ENCODE results near the gene SORT1. TPM values are rescaled to one million over a fixed set of nuclear protein-coding genes. Genes with fewer than 3 reads are reported as not detected.

The SORT1 gene
- total RNA-seq, 1 donor from 2014 or later, result 40.6 TPM

GRCh38 chr1:109281680-109282496, 115.8 kb downstream of the SORT1 start:
- no peak for DNase-seq (ENCODE audit: low spot score in 2 of 2, unreplicated experiment in 2 of 2)
- TF ChIP-seq CTCF (IDR thresholded peaks at IDR 0.05; ENCODE audit: unreplicated experiment), result no peak
- H3K27me3 Mint-ChIP-seq (ENCODE audit: low read depth), result no peaks in the 10 kb centered on the region
- peak overlapping the region; percentile 93 for H3K27ac Mint-ChIP-seq
- H3K4me1 Mint-ChIP-seq, result peaks cover 32% of the 10 kb centered on the region
- H3K36me3 Mint-ChIP-seq, result peaks cover 6% of the 10 kb centered on the region
- peak overlapping the region; percentile 99 for H3K4me3 Mint-ChIP-seq
- no peaks in the 10 kb centered on the region for H3K9me3 Mint-ChIP-seq

GRCh38 chr1:109280862-109281261, 116.9 kb downstream of the SORT1 start:
- H3K4me3 Mint-ChIP-seq, result peak overlapping the region; percentile 99

DNA sequence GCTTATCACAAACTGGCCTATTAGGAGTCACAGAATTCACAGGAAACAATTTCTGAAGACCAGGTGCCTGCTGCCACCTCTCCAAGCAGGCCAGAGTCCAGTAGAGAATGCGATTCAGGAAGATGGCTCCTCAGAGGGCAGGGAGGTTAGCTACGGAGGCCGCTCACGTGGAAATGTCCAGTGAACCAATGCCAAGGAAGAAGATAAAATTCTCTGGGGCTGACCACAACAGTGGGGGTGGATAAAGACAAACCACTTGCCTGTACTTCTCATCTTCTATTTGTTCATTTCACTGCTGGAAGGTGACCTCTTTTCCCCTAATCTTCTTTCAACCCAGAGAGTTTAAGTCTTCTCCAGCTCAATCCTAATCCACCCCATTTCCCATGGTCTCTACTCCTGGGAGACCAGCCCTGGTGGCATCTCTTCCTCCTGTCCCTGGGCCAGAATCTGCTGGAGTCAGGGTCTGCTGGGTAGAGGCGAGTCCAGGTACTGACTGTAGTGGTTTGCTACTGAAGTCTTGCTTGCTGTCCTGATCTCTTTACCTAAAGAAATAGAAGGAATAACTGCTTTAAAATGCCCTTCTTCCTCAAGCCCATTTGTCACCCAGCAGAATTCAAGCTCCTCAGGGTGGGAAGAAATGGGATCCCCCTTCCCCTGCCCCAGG, 118.0 kb downstream of the SORT1 start:
- no peak overlapping the region for H3K27ac Mint-ChIP-seq
- peaks cover 6% of the 10 kb centered on the region for H3K36me3 Mint-ChIP-seq
- H3K4me1 Mint-ChIP-seq, result peaks cover 45% of the 10 kb centered on the region
- H3K4me3 Mint-ChIP-seq, result no peak overlapping the region
- no peaks in the 10 kb centered on the region for H3K9me3 Mint-ChIP-seq
- TF ChIP-seq CTCF (IDR thresholded peaks at IDR 0.05; ENCODE audit: unreplicated experiment), result no peak
- no peaks in the 10 kb centered on the region for H3K27me3 Mint-ChIP-seq (ENCODE audit: low read depth)
- DNase-seq (ENCODE audit: low spot score in 2 of 2, unreplicated experiment in 2 of 2), result no peak

More at GRCh38 chr1:109280862-109281261, 116.9 kb downstream of the SORT1 start:
- H3K27me3 Mint-ChIP-seq (ENCODE audit: low read depth), result no peaks in the 10 kb centered on the region
- H3K9me3 Mint-ChIP-seq, result no peaks in the 10 kb centered on the region
- H3K36me3 Mint-ChIP-seq, result peaks cover 6% of the 10 kb centered on the region
- no peak for TF ChIP-seq CTCF (IDR thresholded peaks at IDR 0.05; ENCODE audit: unreplicated experiment)
- H3K4me1 Mint-ChIP-seq, result peaks cover 34% of the 10 kb centered on the region
- no peak for DNase-seq (ENCODE audit: low spot score in 2 of 2, unreplicated experiment in 2 of 2)
- no peak overlapping the region for H3K27ac Mint-ChIP-seq

GRCh38 chr1:109277434-109278204, 120.1 kb downstream of the SORT1 start:
- H3K27me3 Mint-ChIP-seq (ENCODE audit: low read depth), result no peaks in the 10 kb centered on the region
- peak in 1 of 2 experiments; percentile 78 for DNase-seq (ENCODE audit: low spot score in 2 of 2, unreplicated experiment in 2 of 2)
- H3K36me3 Mint-ChIP-seq, result peaks cover 6% of the 10 kb centered on the region
- peak; percentile 90 for TF ChIP-seq CTCF (IDR thresholded peaks at IDR 0.05; ENCODE audit: unreplicated experiment)
- H3K9me3 Mint-ChIP-seq, result no peaks in the 10 kb centered on the region
- H3K4me3 Mint-ChIP-seq, result no peak overlapping the region
- H3K27ac Mint-ChIP-seq, result peak overlapping the region; percentile 83
- H3K4me1 Mint-ChIP-seq, result peaks cover 50% of the 10 kb centered on the region

DNA sequence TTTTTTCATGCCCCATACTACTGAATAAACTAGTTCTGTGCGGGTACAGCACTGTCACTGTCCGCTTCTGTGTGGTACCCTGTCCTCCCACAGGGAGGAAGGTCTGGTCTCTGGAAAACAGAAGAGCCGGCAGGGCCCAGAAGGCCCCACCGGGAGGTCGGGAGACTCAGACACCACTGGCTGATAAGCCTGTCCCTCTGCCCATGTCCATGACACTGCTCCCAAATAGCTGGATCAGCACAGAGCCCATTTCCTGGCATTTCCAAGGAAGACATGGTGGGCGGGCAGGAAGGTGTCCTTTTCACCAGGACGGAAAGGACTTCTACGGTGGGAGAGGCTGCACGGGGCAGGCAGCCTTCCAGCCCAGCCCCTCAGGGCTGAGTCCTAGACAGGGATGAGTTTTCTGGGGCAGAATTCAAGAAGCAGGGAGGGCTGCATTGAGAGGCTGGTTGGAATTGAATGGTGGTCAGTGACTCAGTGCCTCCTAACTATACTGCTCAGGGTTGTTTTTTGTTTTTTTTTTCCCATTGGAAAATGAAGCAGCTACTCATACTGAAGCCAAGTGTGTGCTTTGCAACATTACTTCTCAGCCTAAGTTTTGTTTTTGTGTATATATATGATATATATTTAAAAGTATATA, 121.9 kb downstream of the SORT1 start:
- H3K4me1 Mint-ChIP-seq, result peaks cover 41% of the 10 kb centered on the region
- peak overlapping the region; percentile 32 for H3K4me3 Mint-ChIP-seq
- DNase-seq (ENCODE audit: low spot score in 2 of 2, unreplicated experiment in 2 of 2), result no peak
- no peak for TF ChIP-seq CTCF (IDR thresholded peaks at IDR 0.05; ENCODE audit: unreplicated experiment)
- H3K27ac Mint-ChIP-seq, result peak overlapping the region; percentile 76
- peaks cover 9% of the 10 kb centered on the region for H3K36me3 Mint-ChIP-seq
- H3K27me3 Mint-ChIP-seq (ENCODE audit: low read depth), result no peaks in the 10 kb centered on the region
- no peaks in the 10 kb centered on the region for H3K9me3 Mint-ChIP-seq
